Colonic mucosa (tissue), 4 donors: Measurements from ENCODE around the gene CYP27A1. TPM values are rescaled to one million over a fixed set of nuclear protein-coding genes. Genes with fewer than 3 reads are reported as not detected.

ENCODE experiments used
- DNase-seq: peaks from one replicate; pipeline ENCODE4 v3.0.0-alpha.2; 2020
- H3K27ac ChIP-seq: fragments of 200-600 bp; one replicate; pipeline ENCODE4 v1.8.0; 2021
- H3K27me3 ChIP-seq: fragments of 200-600 bp; one replicate; pipeline ENCODE4 v1.8.0; 2021
- H3K36me3 ChIP-seq: fragments of 200-600 bp; one replicate; pipeline ENCODE4 v1.8.0; 2021
- H3K4me1 ChIP-seq: fragments of 200-600 bp; one replicate; pipeline ENCODE4 v1.8.0; 2021; ENCODE audit warnings: mild to moderate bottlenecking
- H3K4me3 ChIP-seq: fragments of 200-600 bp; one replicate; pipeline ENCODE4 v1.8.0; 2021
- H3K9ac ChIP-seq, 2 donors: one replicate each; pipeline ENCODE4 v1.7.0; 2013; ENCODE audit warnings: control low read depth in 2 of 2, low read depth in 2 of 2, low read length in 2 of 2
- H3K9me3 ChIP-seq: fragments of 200-600 bp; one replicate; pipeline ENCODE4 v1.8.0; 2021
- CTCF ChIP-seq: fragments of 200-600 bp; IDR thresholded peaks from one replicate; pipeline ENCODE4 v1.8.0; 2022; ENCODE audit warnings: antibody characterized with exemption, mild to moderate bottlenecking
- intact Hi-C: fragments of 100-400 bp; cut with DNase I; formaldehyde crosslinking; loops from one replicate; pipeline ENCODE4 v1.14.1; 2022
- total RNA-seq, 2 donors: library from RNA; stranded (reverse); fragmentation: NEBNext Ultra II Directional in 1 of 2; extraction: Animal tissue kit (Norgen Biotek cat#: 25700) in 1 of 2; gene quantifications; one replicate each; pipeline ENCODE4 v1.2.1, GENCODE V29; 2021
- donor health status: healthy.
- donor health status: DM: no; HTN: no; CAD: no.
- donor health status: DM: no; HTN: no; CAD: no.

The CYP27A1 gene
- total RNA-seq, 2 donors from 2014 or later: 21.7 to 54.0 TPM

- Histone ChIP-seq H3K9ac (no peak overlapping the region), H3K36me3 (no peaks in the 10 kb centered on the region), H3K4me3 (no peak overlapping the region), H3K4me1 (no peaks in the 10 kb centered on the region), H3K9me3 (no peaks in the 10 kb centered on the region), H3K27me3 (no peaks in the 10 kb centered on the region), H3K27ac (no peak overlapping the region)
- intact Hi-C loops: no loop called here
- no peak for DNase-seq
- TF ChIP-seq CTCF: no peak
Measured at GRCh38 chr2:218815649-218816048, 33.7 kb downstream of the CYP27A1 start.

- DNase-seq: no peak
- Histone ChIP-seq H3K36me3 (no peaks in the 10 kb centered on the region), H3K4me3 (no peak overlapping the region), H3K27ac (no peak overlapping the region), H3K9me3 (no peaks in the 10 kb centered on the region), H3K9ac (no peak overlapping the region), H3K27me3 (no peaks in the 10 kb centered on the region), H3K4me1 (no peaks in the 10 kb centered on the region)
- intact Hi-C loops: no loop called here
- no peak for TF ChIP-seq CTCF
Measured at GRCh38 chr2:218816561-218817011, 34.6 kb downstream of the CYP27A1 start.

GRCh38 chr2:218819093-218819492, 37.1 kb downstream of the CYP27A1 start:
- Histone ChIP-seq H3K4me3 (no peak overlapping the region), H3K4me1 (no peaks in the 10 kb centered on the region), H3K27me3 (no peaks in the 10 kb centered on the region), H3K9me3 (no peaks in the 10 kb centered on the region), H3K27ac (no peak overlapping the region), H3K9ac (no peak overlapping the region), H3K36me3 (no peaks in the 10 kb centered on the region)
- no peak for DNase-seq
- TF ChIP-seq CTCF: no peak
- intact Hi-C loops: no loop called here

GRCh38 chr2:218820746-218821369, 38.9 kb downstream of the CYP27A1 start:
- Histone ChIP-seq H3K4me3 (no peak overlapping the region), H3K27me3 (no peaks in the 10 kb centered on the region), H3K9me3 (no peaks in the 10 kb centered on the region), H3K4me1 (no peaks in the 10 kb centered on the region), H3K9ac (no peak overlapping the region), H3K36me3 (no peaks in the 10 kb centered on the region), H3K27ac (no peak overlapping the region)
- intact Hi-C loops: no loop called here
- no peak for DNase-seq
- TF ChIP-seq CTCF: no peak

GRCh38 chr2:218821605-218822211, 39.8 kb downstream of the CYP27A1 start:
- H3K4me1 ChIP-seq: no peaks in the 10 kb centered on the region
- no peak overlapping the region for H3K9ac ChIP-seq
- no peak for TF ChIP-seq CTCF
- no peak overlapping the region for H3K4me3 ChIP-seq
- no peaks in the 10 kb centered on the region for H3K9me3 ChIP-seq
- H3K36me3 ChIP-seq: no peaks in the 10 kb centered on the region
- no peak overlapping the region for H3K27ac ChIP-seq
- no peak for DNase-seq
- intact Hi-C loops: no loop called here
- no peaks in the 10 kb centered on the region for H3K27me3 ChIP-seq
